GM19328 (cell line): Measurements from ENCODE around the gene SND1.

Experiments used
- ATAC-seq: cut with Tn5 transposase; IDR thresholded peaks from one replicate; pipeline ENCODE4 v1.9.1; 2021; ENCODE audit warnings: mild to moderate bottlenecking, moderate library complexity; ENCODE audit not compliant: unreplicated experiment

Gene SND1

DNA sequence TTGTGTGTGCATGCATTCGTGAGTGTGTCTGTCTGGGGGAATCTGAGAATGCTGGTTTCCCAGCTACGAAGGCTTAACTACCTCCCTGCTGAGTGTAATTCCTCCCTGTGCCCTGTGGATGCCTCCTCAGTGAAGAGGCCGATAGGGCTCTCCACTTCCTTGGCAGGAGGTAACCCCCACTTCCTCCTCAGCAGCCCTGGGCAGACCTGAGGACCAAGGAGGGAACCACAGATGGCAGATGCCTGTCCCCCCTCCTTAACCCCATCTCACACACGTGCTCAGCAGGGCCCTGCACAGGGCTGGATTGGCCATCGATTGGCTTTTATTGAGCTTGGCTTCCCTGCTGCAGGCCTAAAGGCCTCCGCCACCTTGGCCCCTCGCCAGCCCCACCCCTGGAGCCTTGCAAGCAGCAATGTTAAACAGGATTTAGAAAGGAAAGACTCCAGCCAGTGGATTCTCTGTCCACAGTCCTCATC lies 424.8 kb downstream of the SND1 start:
- no peak for ATAC-seq

DNA sequence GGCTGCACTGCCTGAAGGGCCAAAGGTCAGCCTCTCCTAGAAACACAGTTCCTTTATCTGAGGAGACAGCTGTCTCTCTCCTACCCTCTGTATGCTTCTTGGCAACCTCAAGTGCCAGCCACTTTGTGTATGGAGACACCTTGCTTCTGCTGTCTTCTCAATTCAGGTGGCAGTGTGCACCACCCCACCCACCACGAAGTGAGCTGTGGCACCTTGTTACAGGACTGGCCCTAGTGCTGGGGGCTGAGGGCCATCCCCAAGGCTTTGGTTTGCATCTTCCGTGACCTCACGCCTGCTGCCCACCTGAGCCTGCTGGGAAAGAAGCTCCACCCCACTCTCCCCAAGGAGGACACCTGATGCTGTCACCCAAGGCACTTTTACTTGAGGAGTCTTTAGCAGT lies 426.3 kb downstream of the SND1 start:
- ATAC-seq: no peak

DNA sequence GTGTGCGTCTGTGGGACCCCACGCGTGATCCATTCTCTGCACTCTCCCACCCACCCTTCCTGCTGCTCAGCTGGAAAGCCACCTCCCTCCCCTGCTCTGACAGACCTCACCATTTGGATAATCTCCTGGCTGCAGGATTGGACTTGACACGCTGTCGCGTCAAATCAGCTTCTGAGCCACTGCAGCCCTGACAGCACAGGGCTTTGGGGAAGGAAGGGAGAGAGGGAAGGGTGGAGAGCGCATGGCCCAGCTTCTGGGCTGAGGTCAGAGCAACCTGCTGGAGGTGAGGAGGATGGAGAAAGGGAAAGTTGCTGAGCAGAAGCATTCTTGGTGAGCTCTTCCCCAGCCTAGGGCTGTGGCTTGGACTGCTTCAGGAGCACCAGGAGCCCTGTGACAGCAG lies 428.2 kb downstream of the SND1 start:
- ATAC-seq: no peak

DNA sequence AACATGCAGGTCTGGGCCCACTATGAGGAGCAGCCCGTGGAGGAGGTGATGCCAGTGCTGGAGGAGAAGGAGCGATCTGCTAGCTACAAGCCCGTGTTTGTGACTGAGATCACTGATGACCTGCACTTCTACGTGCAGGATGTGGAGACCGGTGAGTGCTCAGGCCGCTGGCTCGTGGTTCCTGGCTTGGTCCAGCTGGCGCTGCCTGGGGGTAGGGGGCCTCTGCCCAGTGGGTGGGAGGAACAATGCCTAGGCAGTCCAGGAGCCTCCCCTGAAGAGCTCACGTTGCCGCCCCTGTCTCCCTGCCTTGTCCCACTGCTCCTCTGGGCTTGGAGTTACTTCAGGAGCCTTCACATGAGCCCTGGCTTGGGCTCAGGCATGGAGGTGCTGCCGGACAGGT lies 429.4 kb downstream of the SND1 start:
- no peak for ATAC-seq

DNA sequence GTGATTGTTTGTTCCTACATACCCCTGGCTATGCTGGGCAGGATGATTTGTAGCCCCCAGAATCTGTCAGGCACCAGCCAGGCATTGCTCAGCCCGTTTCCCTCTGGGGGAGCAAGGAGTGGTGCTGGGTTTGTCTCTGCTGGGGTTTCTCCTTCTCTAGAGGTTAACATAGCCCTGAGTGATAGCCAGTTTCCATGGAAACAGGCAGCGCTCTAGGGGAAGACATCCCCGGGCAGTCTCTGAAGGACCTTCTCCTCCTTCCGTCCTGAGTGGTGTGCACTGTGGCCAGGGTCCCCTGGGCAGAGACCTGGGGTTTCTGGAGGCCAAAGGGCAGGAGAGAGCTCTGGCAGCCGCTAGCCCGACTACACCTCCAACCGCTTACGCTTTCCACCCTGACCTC lies 429.8 kb downstream of the SND1 start:
- ATAC-seq: no peak

DNA sequence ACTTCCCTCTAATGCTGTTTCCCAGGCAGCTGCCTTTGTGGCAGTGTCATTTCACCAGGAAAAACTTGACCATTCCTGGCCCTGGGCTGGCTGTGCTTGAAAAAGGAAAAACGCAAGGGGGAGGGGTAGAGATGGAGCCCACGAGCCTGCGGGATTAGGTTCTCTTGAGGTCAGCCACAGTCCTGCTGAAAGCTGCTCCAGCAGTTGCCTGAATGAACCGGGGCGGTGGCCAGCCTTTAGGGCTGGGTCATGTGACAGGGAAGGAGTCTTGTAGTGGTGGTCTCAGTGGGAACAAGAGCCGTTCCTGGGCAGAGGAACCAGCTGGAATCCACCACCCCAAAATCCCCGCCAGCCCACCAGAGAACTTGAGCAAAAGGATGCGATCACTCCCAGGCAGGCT lies 430.4 kb downstream of the SND1 start:
- ATAC-seq: no peak

DNA sequence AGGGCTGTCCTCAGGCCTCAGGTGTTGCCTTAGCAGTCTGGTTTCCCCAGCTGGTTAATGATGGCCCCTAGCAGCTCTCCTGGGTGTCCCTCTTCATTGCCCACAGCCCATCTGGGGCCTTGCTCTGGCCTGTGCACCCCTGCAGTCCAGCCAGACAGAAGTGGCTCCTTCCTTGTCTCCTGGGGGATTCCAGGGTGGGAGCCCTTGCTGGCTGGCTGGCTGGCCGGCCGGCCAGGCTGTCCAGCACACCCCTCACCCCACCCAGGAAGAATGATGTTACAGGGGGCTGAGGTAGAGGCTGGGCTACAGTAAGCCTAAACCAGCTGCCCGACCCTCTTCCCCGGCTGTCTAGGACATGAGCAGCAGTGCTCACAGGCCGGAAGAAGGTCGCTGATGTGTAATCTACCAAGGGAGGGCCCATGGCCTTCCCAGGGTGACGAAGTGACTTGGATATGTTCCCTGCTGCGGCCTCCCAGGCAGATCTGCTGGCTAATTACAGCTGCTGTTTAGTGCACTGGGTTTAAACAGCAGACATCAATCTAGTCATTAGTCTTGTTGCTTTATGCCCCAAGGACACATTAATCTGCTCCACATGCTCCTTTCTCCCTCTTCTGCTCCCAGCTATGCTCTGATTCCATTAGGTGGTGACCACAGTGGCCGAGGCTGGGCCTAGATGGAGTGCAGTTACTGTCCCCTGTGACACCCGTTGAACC lies 433.1 kb downstream of the SND1 start:
- ATAC-seq: no peak

DNA sequence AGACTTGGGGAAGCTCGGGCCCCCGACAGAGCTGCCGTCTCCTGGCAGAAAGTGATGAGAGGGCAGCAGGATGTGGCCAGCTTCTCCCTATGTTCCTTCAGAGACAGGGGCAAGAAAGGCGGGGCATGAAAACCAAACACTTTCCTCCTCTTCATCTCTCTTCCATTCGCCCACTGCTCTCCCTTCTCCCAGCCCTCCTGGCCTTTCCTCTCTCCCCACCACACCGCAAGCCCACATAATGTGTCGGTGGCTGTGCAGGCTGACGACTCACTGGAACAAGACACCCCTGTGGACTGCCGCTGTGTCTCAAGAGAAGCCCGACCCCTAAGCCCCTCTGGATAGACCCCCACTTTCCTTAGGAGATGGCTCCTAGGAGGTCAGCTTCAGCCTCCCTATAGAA lies 438.5 kb downstream of the SND1 start:
- ATAC-seq: no peak

DNA sequence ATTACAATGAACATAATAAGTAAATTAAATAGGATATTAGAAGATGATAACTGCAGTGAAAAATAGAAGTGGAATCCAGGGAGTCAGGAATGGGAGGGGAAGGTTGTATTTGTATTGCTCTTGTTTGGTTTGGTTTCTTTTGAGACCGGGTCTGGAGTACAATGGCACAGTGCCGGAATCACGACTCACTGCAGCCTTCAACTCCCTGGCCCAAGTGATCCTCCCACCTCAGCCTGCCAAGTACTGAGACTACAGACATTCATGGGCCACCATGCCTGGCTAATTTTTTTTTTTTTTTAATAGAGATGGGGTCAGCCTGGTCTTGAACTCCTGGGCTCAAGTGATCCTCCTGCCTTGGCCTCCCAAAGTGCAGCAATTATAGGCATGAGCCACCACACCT lies 439.1 kb downstream of the SND1 start:
- ATAC-seq: no peak

DNA sequence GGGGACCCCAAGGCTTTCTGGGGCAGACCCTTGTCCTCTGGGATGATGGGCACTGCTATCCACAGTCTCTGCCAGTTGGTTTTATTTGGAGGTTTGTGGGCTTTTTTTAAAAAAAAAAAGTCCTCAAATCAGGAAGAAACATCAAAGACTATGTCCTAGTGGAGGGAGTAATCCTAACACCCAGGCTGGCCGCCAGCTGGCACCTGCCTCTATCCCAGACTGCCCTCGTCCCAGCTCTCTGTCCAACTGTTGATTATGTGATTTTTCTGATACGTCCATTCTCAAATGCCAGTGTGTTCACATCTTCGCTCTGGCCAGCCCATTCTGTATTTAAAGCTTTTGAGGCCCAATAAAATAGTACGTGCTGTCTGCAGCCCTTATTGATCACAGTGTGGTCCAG lies 440.2 kb downstream of the SND1 start:
- ATAC-seq: no peak

DNA sequence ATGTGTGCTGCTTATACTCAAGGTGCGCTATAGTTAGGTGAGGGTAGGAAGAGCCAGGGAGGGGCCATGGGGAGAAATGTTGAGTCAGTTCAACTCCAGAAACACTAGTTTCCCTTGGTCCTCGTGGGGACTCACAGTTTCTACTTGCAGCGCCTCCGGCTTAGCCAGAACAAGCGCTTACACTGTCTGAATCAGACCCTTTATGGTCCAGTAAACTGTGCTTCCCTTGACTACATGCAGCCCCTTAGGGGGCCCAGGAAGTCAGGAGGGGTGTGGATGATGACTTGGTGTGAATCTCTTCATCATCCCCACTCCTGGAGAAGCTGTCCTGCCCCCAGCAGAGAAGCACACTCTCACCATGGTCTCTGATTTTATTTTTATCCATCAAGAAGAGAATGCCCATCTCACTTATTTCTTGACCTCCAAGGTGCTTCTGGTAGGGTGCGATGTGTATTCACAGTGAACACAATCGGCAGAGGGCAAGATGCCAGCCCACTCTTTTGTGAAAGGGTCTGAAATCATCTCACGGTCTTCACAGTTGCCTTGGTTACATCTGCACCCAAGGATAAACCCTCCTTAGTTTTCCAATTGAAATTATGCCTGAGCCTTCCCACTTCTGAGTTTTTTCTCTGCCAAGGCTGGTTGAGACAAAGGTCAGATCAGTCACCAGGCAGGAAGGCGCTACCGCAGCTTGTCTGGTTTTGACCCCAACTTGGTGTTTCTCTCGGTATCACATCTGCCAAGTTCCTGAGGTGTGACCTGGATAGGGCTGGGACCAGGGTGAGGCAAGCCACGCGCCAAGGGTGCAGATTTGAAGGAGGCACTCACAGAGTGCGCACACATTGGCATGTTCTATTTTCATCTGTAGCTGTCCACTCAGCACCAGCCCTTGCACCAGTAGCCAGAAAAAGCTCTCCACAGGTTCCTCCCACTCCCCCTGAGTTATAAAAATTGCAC lies 441.9 kb downstream of the SND1 start:
- ATAC-seq: no peak

DNA sequence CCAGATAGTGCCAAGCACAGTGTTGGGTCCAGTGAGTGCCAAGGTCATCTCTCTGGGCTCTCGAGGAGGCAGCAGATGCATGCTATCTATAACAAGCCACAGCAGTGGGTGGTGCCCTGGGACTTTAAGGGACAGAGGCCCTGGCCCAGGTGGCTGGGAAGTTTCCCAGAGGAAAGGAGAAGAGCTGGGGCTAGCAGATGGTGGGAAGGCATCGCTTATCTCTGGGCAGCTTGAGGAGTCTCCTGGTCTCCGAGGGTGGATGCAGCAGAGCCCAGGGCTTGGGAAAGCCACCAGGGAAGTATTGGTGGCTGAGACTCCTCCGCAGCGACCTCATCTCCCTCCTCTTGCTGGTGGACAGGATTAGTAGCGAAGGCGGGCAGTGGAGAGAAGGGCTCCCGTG lies 442.7 kb downstream of the SND1 start:
- ATAC-seq: no peak

DNA sequence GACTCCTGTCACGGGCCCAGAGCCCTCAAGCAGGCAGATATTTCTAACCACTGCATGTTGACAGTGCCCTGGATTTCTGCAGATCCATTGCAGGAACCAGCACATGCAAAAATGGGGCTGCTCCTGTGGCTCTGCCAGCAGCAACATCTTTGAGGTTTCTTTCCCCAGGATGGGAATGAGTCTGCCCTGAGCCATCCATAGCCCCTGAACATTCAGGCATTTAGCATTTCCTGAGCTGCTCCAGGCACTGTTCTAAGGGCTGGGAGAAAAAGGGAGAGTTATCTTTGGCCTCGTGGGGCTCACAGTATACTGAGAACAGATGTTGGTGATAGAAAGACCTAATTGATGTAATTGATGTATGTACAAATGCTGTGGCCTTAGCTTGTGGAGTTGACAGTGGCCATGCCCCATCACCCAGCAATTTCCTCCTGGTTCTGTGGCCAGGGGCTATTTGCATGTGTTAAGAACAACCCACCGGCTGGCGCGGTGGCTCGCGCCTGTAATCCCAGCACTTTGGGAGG lies 445.3 kb downstream of the SND1 start:
- no peak for ATAC-seq

DNA sequence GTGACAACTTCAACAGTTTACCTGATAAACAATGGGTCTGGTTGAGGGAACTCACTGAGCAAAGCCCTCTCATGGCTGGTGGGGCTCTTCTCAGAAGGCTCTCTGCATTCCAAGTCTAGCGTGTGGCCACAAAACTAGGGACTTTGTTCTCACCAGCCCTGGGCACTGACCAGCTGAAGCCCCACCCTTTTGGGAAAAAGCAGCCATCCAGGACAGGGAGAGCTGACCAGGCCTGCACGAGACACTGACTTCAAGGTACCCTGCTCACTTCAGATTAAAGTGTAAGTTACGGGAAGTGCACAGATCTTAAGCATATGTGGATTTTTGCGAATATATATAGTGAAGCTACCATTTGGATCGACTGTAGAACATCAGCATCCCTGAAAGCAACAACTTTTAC lies 446.6 kb downstream of the SND1 start:
- no peak for ATAC-seq

DNA sequence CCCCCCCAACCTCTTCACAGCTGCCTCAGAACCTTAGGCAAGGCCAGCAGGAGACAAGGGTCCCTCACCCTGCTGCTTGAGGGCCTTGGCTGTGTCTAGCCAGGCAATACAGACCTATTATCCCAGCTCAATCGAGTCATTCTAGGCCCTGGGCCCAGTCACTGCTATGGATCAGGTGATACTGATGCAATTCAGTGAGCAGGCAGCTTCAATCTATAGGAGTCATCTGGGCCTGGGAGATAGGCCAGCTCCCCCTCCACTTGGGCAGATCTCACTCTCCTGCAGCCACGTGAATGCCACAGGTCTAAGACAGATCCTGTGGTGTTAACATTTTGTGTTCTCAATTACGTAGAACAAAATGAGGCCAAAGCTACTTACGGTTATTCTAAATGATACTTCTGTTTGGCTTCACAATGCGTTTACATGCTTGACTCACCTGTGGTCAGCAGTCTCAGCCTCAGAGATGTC lies 447.2 kb downstream of the SND1 start:
- no peak for ATAC-seq

DNA sequence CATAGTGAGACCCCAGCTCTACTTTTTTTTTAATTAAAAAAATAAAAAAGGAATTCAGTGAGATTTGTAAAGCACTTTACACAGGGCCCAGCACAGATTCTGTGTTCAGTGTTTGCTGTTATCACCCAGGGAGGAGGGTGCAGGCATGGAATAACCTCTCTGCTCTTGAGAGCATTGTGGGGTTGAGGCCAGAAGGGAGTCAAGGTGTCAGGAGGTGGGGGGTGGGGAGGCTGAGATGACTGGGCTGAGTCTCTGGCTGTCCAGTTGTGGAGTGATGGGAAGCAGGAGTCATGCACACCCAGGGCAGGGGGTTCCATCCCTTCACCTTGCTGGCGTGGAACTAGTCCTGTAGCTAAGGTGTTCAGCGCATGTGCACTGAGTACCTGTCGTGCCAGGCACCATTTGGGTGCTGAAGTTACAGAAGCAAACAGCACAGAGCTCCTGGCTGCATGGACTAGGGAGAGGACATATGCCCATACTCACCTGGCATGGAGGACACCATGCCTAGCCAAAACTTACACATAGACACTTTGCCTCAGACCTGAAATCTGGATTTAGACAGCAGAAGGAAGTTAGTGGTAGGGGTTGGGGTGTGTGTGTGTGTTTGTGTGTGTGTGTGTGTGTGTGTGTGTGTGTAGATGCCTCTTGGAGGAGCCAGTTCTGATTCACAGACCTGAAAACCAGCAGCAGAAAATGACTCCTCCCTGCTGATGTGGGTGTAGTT lies 448.4 kb downstream of the SND1 start:
- ATAC-seq: no peak

DNA sequence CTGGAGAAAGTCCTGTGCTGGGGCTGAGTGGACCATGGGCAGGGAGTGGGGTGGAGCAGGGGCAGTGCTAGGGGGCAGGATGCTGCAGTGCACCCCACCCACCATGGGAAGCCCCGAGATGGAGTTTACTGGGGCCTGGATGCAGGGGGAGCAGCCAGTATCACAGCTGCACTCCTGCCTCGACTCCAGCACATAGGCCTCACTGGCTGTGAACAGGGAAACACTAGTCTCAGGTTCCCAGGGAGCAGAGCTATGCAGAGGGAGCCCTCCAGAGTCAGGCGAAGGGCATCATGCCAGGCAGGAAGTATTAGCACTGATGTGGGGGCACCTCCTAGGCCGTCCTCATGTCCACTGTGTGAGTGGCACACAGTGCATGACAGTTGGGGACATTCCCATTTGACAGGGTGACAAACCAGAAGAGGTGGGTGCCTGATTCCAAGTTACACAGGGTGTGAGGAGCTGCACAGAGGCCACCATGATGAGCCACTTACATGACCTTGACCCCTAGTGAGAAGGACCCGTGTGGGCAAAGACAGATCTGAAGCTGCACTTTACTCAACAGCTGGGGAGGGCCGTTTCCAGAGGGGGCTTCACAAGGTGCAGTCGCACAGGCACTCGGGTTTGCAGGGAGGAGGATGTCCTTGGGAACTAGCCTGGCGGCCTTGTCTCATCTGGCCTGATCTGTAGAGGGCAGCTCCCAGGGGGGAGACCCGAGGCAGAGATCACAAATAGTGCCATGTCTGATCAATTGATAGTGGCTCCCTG lies 449.1 kb downstream of the SND1 start:
- ATAC-seq: no peak

DNA sequence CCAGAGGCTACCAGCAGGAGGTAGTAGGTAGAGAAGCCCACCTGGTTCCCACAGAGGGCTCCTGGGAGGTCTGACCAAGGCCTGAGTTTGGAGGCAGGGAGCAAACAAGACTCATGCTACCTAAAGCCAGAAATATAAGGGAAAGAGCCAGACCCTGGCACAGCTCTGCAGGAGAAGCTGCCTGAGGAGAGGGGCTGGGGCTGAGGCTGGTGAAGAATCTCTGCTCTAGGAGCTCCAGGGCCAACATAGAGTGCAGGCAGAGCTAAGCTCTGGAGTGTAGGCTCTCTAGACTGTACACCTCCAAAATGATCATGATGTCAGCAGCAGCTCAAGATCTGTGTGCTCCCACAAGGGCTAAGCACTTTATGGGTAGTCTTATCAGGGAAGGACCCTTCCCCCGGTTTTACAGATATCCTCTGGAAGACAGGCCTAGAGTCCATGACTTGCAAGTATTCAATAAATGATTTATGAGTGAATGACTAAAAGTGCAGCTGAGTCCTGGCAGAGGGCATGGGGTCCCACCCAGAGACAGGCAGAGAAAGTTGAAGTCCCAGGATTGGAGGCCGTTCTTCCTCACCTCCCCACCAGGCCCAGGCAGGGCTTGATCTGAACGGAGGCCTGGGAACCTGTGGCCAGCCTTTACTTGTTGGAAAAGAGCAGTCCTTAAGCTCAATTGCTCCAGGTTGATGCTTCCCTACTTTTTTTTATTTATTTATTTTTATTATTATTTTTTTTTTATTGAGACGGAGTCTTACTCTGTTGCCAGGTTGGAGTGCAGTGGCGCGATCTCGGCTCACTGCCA lies 450.7 kb downstream of the SND1 start:
- no peak for ATAC-seq

DNA sequence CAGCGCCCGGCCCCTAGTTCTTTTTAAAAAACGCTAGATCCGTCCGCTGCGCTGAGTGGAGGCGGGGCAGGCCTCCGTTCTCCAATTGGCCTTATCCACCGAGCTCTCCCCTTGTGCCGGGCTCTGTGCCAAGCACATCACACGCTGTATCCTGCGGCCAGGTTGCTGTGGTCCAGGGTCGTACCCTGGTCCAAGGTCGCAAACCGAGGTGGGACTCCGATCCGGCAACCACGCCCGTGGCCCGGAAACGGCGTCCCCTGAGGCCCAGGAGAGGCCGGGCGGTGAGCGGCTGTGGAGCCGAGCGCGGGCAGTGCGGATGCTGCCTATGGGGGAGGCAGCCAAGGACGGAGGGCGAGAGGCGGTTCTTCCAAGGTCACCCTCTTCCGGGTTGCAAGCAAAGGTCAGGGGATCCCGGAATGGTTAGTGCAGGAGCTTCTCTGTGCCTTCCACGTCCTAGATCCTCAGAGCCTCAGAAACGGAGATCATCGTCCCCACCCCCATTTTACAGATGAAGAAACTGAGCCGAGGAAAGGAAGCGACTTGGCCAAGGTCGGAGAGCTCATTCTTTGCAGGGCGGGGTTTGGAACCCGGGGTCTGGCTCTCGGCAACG lies 451.6 kb downstream of the SND1 start:
- ATAC-seq: no peak
